ENCODE measurements around the gene WNT7B.

WNT7B gene

GRCh38 chr22:45994491-45995404 is 17.8 kb upstream of the WNT7B start:
- peak; percentile 63 to 80 for DNase-seq

- no peak for DNase-seq
Observed at GRCh38 chr22:45993841-45994240, 16.9 kb upstream of the WNT7B start.

- no peak for DNase-seq
Observed at GRCh38 chr22:45993143-45993692, 16.3 kb upstream of the WNT7B start.

GRCh38 chr22:45992737-45993136 is 15.8 kb upstream of the WNT7B start:
- DNase-seq = no peak

- no peak for DNase-seq
Observed at GRCh38 chr22:45991098-45991497, 14.1 kb upstream of the WNT7B start.

GRCh38 chr22:45987136-45987861 is 10.3 kb upstream of the WNT7B start:
- DNase-seq = no peak

- DNase-seq = no peak
Observed at GRCh38 chr22:45984316-45984916, 7.5 kb upstream of the WNT7B start.

- no peak for DNase-seq
Observed at GRCh38 chr22:45983797-45984196, 6.8 kb upstream of the WNT7B start.

- no peak for DNase-seq
Observed at GRCh38 chr22:45980761-45981160, 3.8 kb upstream of the WNT7B start.

GRCh38 chr22:45980268-45980570 is 3.3 kb upstream of the WNT7B start:
- no peak for DNase-seq

GRCh38 chr22:45978275-45978713 is 1.3 kb upstream of the WNT7B start:
- no peak for DNase-seq

GRCh38 chr22:45977551-45978274 is 751 bp upstream of the WNT7B start:
- no peak for DNase-seq

GRCh38 chr22:45976254-45977002 is 534 bp downstream of the WNT7B start:
- no peak for DNase-seq

GRCh38 chr22:45975164-45976161 is 1.5 kb downstream of the WNT7B start:
- DNase-seq = no peak

GRCh38 chr22:45974498-45974897 is 2.5 kb downstream of the WNT7B start:
- no peak for DNase-seq

GRCh38 chr22:45972889-45973253 is 4.1 kb downstream of the WNT7B start:
- DNase-seq = no peak

- no peak for DNase-seq
Observed at GRCh38 chr22:45972091-45972888, 4.7 kb downstream of the WNT7B start.

GRCh38 chr22:45971408-45972028 is 5.4 kb downstream of the WNT7B start:
- no peak for DNase-seq

GRCh38 chr22:45970705-45971407 is 6.1 kb downstream of the WNT7B start:
- DNase-seq = no peak
